HEK293T (cell line): ENCODE data around the gene CEP76.

Experiments used
- ARNT ChIP-seq: fragments of 450-650 bp; IDR thresholded peaks from 2 replicates; pipeline ENCODE4 v1.6.1; 2017; ENCODE audit warnings: mild to moderate bottlenecking
- FOXM1 ChIP-seq: fragments of 450-650 bp; IDR thresholded peaks from 2 replicates; pipeline ENCODE4 v1.6.1; 2017; ENCODE audit warnings: mild to moderate bottlenecking, borderline replicate concordance
- L3MBTL2 ChIP-seq: fragments of 450-650 bp; conservative IDR thresholded peaks from 2 replicates; pipeline ENCODE4 v1.6.1; 2016; ENCODE audit warnings: mild to moderate bottlenecking

DNA sequence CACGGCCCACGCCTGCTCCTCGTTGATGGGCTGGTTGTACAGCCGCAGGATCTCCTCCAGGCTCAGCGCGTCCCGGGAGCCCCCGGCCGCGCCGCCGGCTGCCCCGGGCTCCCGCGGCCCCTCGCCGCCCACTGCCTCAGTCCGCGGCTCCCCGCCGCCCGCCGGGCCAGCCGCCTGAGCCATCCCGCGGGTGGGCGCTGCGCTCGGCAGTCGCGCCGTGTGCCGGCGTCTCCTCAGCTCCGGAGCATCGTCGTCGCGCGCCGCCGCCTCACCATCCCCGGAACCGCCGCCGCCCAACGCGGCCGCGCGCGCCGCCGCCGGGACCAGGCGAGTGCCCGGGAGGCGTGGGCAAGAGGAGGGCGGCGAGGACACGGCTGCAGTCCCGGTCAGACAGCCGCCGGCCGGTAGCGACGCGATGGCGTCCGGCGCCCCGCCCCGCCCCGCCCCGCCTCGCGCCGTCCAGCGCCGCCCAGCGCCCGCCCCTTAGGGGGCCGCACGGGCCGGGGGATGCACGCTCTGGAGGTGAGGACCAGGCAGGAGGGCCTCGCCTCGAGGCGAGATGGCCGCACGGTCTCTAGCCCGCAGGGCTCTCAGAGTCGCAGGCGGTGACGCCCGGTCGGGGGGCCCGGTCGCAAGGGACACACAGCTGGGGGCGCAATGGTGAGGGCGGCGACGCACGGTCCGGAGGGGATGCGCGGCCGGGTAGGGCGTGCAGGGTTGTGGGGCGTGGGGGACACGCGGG, 44.7 kb downstream of the CEP76 start, which contains the start of gene SPIRE1:
- TF ChIP-seq ARNT = no peak
- no peak; the same call in 1 of the 2 replicates for TF ChIP-seq L3MBTL2
- TF ChIP-seq FOXM1 = no peak
